ENCODE data around the gene SLC25A14. TPM values are rescaled to one million over a fixed set of nuclear protein-coding genes. Genes with fewer than 3 reads are reported as not detected.

SLC25A14 gene
- total RNA-seq, 1 donor from 2014 or later = 18.5 TPM

GRCh38 chrX:130386408-130386808 is 46.7 kb downstream of the SLC25A14 start:
- TF ChIP-seq CTCF (conservative IDR thresholded peaks at IDR 0.05) = no peak
- H3K36me3 Mint-ChIP-seq (ENCODE audit: low read depth) = no peaks in the 10 kb centered on the region
- H3K4me3 Mint-ChIP-seq = no peak overlapping the region
- peaks cover 7% of the 10 kb centered on the region for H3K9me3 Mint-ChIP-seq
- DNase-seq (ENCODE audit: low read depth, low spot score) = no peak
- H3K4me1 Mint-ChIP-seq = no peaks in the 10 kb centered on the region
- H3K27me3 Mint-ChIP-seq (ENCODE audit: low read depth) = no peaks in the 10 kb centered on the region
- no peak overlapping the region for H3K27ac Mint-ChIP-seq (ENCODE audit: unreplicated experiment)

- peaks cover 22% of the 10 kb centered on the region for H3K27me3 Mint-ChIP-seq (ENCODE audit: low read depth)
- no peak overlapping the region for H3K27ac Mint-ChIP-seq (ENCODE audit: unreplicated experiment)
- DNase-seq (ENCODE audit: low read depth, low spot score) = peak; percentile 36
- peak; percentile 69 for TF ChIP-seq CTCF (conservative IDR thresholded peaks at IDR 0.05)
- H3K36me3 Mint-ChIP-seq (ENCODE audit: low read depth) = no peaks in the 10 kb centered on the region
- H3K9me3 Mint-ChIP-seq = peaks cover 5% of the 10 kb centered on the region
- H3K4me3 Mint-ChIP-seq = no peak overlapping the region
- no peaks in the 10 kb centered on the region for H3K4me1 Mint-ChIP-seq
These were observed 53.8 kb downstream of the SLC25A14 start for GRCh38 chrX:130393451-130394074.

- Mint-ChIP-seq H3K9me3 (peaks cover 2% of the 10 kb centered on the region), H3K27ac (ENCODE audit: unreplicated experiment) (no peak overlapping the region), H3K36me3 (ENCODE audit: low read depth) (no peaks in the 10 kb centered on the region), H3K4me3 (no peak overlapping the region), H3K27me3 (ENCODE audit: low read depth) (peaks cover 36% of the 10 kb centered on the region), H3K4me1 (no peaks in the 10 kb centered on the region)
- DNase-seq (ENCODE audit: low read depth, low spot score) = no peak
- TF ChIP-seq CTCF (conservative IDR thresholded peaks at IDR 0.05) = no peak
These were observed 55.6 kb downstream of the SLC25A14 start for GRCh38 chrX:130395341-130395740.

- no peak for TF ChIP-seq CTCF (conservative IDR thresholded peaks at IDR 0.05)
- Mint-ChIP-seq H3K27ac (ENCODE audit: unreplicated experiment) (peak within 1 kb of the TSS; percentile 96), H3K4me3 (peak within 1 kb of the TSS; percentile 89), H3K36me3 (ENCODE audit: low read depth) (no peaks in the 10 kb centered on the region), H3K9me3 (no peaks in the 10 kb centered on the region), H3K27me3 (ENCODE audit: low read depth) (peaks cover 18% of the 10 kb centered on the region), H3K4me1 (peaks cover 11% of the 10 kb centered on the region)
- DNase-seq (ENCODE audit: low read depth, low spot score) = peak; percentile 56
These were observed 61.9 kb downstream of the SLC25A14 start, which contains the start of gene RBMX2 for GRCh38 chrX:130401415-130402207. TSS of gene RBMX2 (plus strand) at chrX:130401987. CDS start at chrX:130402033, 46 bp downstream.

- peaks cover 11% of the 10 kb centered on the region for H3K4me1 Mint-ChIP-seq
- H3K4me3 Mint-ChIP-seq = peak overlapping the region; percentile 89
- no peaks in the 10 kb centered on the region for H3K9me3 Mint-ChIP-seq
- peak overlapping the region; percentile 96 for H3K27ac Mint-ChIP-seq (ENCODE audit: unreplicated experiment)
- no peak for DNase-seq (ENCODE audit: low read depth, low spot score)
- peaks cover 16% of the 10 kb centered on the region for H3K27me3 Mint-ChIP-seq (ENCODE audit: low read depth)
- no peak for TF ChIP-seq CTCF (conservative IDR thresholded peaks at IDR 0.05)
- H3K36me3 Mint-ChIP-seq (ENCODE audit: low read depth) = no peaks in the 10 kb centered on the region
These were observed 62.5 kb downstream of the SLC25A14 start for GRCh38 chrX:130402208-130402684.
